Gastroesophageal sphincter (tissue), 4 donors: ENCODE measurements around the gene ASIC1. TPM values are rescaled to one million over a fixed set of nuclear protein-coding genes. Genes with fewer than 3 reads are reported as not detected.
"Not testable (repeated sequence)": the region's sequence is repeated elsewhere in the genome, so short reads cannot be mapped to it uniquely, and the experiment has no call there.

Experiments used
- ATAC-seq: fragments of 150-250 bp; one replicate; pipeline ENCODE4 v1.9.1; 2016; ENCODE audit warnings: mild to moderate bottlenecking, moderate library complexity
- H3K27ac ChIP-seq, 4 donors: fragments of 200-600 bp; sonication (generic) in 3 of 4; 1 replicate in 3 of 4; 2 replicates in 1 of 4; pipeline ENCODE4 v1.5.1; 2016 to 2019
- H3K27me3 ChIP-seq: fragments of 200-600 bp; sonication (generic); one replicate; pipeline ENCODE4 v1.5.1; 2019
- H3K36me3 ChIP-seq, 2 donors: fragments of 200-600 bp; sonication (generic); one replicate each; pipeline ENCODE4 v1.5.1; 2019; ENCODE audit warnings: control low read depth in 1 of 2
- H3K4me1 ChIP-seq, 3 donors: fragments of 200-600 bp; sonication (generic); 1 replicate in 2 of 3; 2 replicates in 1 of 3; pipeline ENCODE4 v1.5.1; 2016 to 2019; ENCODE audit warnings: control low read depth in 2 of 3
- H3K4me3 ChIP-seq, 2 donors: fragments of 200-600 bp; sonication (generic); one replicate each; pipeline ENCODE4 v1.5.1; 2019; ENCODE audit warnings: mild to moderate bottlenecking in 1 of 2, moderate library complexity in 1 of 2
- H3K9me3 ChIP-seq, 3 donors: fragments of 200-600 bp; sonication (generic); one replicate each; pipeline ENCODE4 v1.5.1; 2017 to 2019; ENCODE audit warnings: control low read depth in 2 of 3
- EP300 ChIP-seq: sonication (generic); formaldehyde crosslinking; IDR thresholded peaks from one replicate; pipeline ENCODE4 v1.6.1; 2017; ENCODE audit warnings: antibody characterized with exemption, mild to moderate bottlenecking
- POLR2A ChIP-seq, 2 donors: fragments of 450-650 bp; IDR thresholded peaks; one replicate each; pipeline ENCODE4 v1.6.1; 2017; ENCODE audit warnings: antibody characterized with exemption in 2 of 2, mild to moderate bottlenecking in 2 of 2, moderate library complexity in 1 of 2
- POLR2AphosphoS5 ChIP-seq: sonication (generic); formaldehyde crosslinking; IDR thresholded peaks from one replicate; pipeline ENCODE4 v1.6.1; 2017; ENCODE audit warnings: antibody characterized with exemption
- WGBS, 2 donors: methylation state at CpG; one replicate each; pipeline ENCODE4 v1.1.5; 2018; ENCODE audit warnings: low coverage in 1 of 2; 5-methylcytosine and 5-hydroxymethylcytosine counted together
- total RNA-seq, 4 donors: library from RNA; depleted of rRNA; stranded (reverse); fragments of >200 nt; gene quantifications; one replicate each; pipeline ENCODE4 v1.1.0, GENCODE V29; 2016
- TF ChIP-seq, protein P1 (sequence below), 4 experiments: fragments of 200-600 bp in 2 of 4; fragments of 450-650 bp in 2 of 4; sonication (generic) in 1 of 4; IDR thresholded peaks; one replicate each; pipeline ENCODE4 v1.5.1; 2017 to 2019; ENCODE audit warnings: antibody characterized with exemption in 4 of 4, mild to moderate bottlenecking in 2 of 4, moderate library complexity in 2 of 4

ASIC1 gene
- total RNA-seq, 4 donors from 2014 or later: 0.82 to 4.9 (median 3.1) TPM

DNA sequence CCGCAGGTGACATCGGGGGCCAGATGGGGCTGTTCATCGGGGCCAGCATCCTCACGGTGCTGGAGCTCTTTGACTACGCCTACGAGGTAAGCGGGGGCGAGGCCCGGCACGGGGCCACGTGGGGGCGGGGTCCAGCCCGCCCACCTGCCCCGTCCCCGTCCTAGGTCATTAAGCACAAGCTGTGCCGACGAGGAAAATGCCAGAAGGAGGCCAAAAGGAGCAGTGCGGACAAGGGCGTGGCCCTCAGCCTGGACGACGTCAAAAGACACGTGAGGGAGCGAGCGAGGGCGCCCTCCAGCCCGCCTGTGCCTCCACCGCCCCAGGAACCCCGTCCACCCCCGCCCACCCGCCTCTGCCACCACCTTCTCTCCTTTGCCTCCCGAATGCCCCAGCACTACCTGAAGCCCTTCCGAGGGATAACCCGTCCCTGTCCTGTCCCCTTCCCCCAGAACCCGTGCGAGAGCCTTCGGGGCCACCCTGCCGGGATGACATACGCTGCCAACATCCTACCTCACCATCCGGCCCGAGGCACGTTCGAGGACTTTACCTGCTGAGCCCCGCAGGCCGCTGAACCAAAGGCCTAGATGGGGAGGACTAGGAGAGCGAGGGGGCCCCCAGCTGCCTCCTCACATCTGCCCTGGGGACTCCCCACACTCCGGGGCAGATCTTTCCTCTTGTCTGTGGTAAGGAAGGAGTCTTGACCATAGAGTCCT, 23.9 kb downstream of the ASIC1 start:
- no peak for ATAC-seq
- H3K9me3 ChIP-seq: no peaks in the 10 kb centered on the region
- no peak overlapping the region for H3K4me3 ChIP-seq
- no peaks in the 10 kb centered on the region for H3K27me3 ChIP-seq
- 72% methylated on average over 2 of the region's 46 CpGs; no CpG with 5 or more reads in 1 of the 2 donors for WGBS, 2 donors
- peaks cover 0 to 23% (median 0%) of the 10 kb centered on the region in 3 donors for H3K4me1 ChIP-seq
- TF ChIP-seq POLR2A (IDR thresholded peaks at IDR 0.05) (no peak), POLR2AphosphoS5 (no peak), EP300 (no peak)
- TF ChIP-seq, protein P1, sequence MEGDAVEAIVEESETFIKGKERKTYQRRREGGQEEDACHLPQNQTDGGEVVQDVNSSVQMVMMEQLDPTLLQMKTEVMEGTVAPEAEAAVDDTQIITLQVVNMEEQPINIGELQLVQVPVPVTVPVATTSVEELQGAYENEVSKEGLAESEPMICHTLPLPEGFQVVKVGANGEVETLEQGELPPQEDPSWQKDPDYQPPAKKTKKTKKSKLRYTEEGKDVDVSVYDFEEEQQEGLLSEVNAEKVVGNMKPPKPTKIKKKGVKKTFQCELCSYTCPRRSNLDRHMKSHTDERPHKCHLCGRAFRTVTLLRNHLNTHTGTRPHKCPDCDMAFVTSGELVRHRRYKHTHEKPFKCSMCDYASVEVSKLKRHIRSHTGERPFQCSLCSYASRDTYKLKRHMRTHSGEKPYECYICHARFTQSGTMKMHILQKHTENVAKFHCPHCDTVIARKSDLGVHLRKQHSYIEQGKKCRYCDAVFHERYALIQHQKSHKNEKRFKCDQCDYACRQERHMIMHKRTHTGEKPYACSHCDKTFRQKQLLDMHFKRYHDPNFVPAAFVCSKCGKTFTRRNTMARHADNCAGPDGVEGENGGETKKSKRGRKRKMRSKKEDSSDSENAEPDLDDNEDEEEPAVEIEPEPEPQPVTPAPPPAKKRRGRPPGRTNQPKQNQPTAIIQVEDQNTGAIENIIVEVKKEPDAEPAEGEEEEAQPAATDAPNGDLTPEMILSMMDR (IDR thresholded peaks at IDR 0.05): no peak
- H3K27ac ChIP-seq: no peak overlapping the region
- H3K36me3 ChIP-seq: no peaks in the 10 kb centered on the region

DNA sequence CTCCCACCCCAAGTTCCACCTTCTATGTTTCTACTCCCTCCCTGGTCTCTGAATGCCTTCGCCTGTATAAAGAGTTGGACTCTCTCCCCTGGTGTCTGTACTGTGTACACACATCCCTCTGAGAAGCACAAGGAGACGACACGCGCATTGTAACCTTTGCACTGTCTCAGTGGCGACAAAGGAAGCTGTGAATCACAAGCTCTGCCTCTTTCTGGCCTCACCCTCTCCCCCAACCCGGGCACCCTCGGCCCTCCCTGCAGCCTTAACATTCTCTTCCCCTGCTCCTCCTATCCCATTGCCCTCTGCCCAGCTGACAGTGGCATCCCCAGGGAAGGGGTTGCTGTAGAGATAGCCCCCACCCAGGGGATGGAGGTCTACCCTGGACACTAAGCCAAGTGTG, 25.2 kb downstream of the ASIC1 start:
- H3K27ac ChIP-seq: no peak overlapping the region
- TF ChIP-seq POLR2A (IDR thresholded peaks at IDR 0.05) (no peak), POLR2AphosphoS5 (no peak), EP300 (no peak)
- TF ChIP-seq, protein P1 (IDR thresholded peaks at IDR 0.05): no peak
- H3K4me1 ChIP-seq: peaks cover 0 to 35% (median 0%) of the 10 kb centered on the region in 3 donors
- H3K4me3 ChIP-seq: no peak overlapping the region
- 73% methylated on average over 7 of the region's 7 CpGs; no CpG with 5 or more reads in 1 of the 2 donors for WGBS, 2 donors
- ATAC-seq: no peak
- H3K36me3 ChIP-seq: peaks cover 0 to 12% of the 10 kb centered on the region in 2 donors
- H3K9me3 ChIP-seq: no peaks in the 10 kb centered on the region
- H3K27me3 ChIP-seq: no peaks in the 10 kb centered on the region

DNA sequence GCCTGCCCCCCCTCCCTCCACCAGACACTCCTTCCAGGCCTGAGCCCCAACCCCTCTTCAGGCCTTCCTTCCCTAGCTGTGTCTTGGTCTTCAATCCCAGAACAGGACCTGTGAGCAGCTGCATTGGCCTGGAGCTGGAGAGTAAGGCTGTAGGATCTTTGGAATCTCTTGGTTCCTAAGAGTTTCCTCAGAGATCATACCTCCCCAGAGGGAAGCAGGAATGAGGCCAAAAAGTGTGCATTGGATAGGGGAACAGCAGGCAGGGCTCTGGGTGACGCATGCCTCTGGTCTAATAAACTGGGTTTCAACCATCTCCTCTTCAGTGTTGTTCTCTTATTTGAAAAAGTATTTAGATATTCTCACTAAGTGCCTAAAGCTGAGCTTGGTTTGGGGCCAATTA, 25.9 kb downstream of the ASIC1 start:
- 82 to 100% methylated on average over 1 of the region's 1 CpG for WGBS, 2 donors

DNA sequence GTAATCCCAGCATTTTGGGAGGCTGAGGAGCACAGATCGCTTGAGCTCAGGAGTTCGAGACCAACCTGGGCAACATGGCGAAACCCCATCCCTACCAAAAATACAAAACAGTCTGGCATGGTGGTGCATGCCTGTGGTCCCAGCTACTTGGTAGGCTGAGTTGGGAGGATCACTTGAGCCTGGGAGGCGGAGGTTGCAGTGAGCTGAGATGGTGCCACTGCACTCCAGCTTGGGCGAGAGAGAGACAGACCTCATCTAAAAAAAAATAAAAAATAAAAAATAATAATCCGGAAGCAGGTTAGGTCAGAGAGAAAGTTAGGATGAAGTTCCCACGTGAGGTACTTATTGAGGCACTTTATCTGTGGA, 27.0 kb downstream of the ASIC1 start:
- Histone ChIP-seq H3K4me1 (peaks cover 0 to 51% (median 0%) of the 10 kb centered on the region in 3 donors), H3K4me3 (peak overlapping the region; percentile 58 to 73), H3K36me3 (peaks cover 0 to 30% of the 10 kb centered on the region in 2 donors), H3K27ac (peak overlapping the region; percentile 89 to 99 (median 94))
- not testable (repeated sequence) for H3K27me3 ChIP-seq, H3K9me3 ChIP-seq, ATAC-seq
- WGBS, 2 donors: 6 to 25% methylated on average over 2 to 6 of the region's 7 CpGs

More for the DNA sequence above, 25.9 kb downstream of the ASIC1 start:
- H3K27me3 ChIP-seq: no peaks in the 10 kb centered on the region
- H3K9me3 ChIP-seq: no peaks in the 10 kb centered on the region
- TF ChIP-seq POLR2A (IDR thresholded peaks at IDR 0.05): no peak
- TF ChIP-seq, protein P1 (IDR thresholded peaks at IDR 0.05): no peak
- no peak for TF ChIP-seq POLR2AphosphoS5
- TF ChIP-seq EP300: no peak
- no peak overlapping the region for H3K4me3 ChIP-seq
- H3K36me3 ChIP-seq: peaks cover 0 to 19% of the 10 kb centered on the region in 2 donors
- ATAC-seq: no peak
- no peak overlapping the region for H3K27ac ChIP-seq
- peaks cover 0 to 41% (median 0%) of the 10 kb centered on the region in 3 donors for H3K4me1 ChIP-seq

DNA sequence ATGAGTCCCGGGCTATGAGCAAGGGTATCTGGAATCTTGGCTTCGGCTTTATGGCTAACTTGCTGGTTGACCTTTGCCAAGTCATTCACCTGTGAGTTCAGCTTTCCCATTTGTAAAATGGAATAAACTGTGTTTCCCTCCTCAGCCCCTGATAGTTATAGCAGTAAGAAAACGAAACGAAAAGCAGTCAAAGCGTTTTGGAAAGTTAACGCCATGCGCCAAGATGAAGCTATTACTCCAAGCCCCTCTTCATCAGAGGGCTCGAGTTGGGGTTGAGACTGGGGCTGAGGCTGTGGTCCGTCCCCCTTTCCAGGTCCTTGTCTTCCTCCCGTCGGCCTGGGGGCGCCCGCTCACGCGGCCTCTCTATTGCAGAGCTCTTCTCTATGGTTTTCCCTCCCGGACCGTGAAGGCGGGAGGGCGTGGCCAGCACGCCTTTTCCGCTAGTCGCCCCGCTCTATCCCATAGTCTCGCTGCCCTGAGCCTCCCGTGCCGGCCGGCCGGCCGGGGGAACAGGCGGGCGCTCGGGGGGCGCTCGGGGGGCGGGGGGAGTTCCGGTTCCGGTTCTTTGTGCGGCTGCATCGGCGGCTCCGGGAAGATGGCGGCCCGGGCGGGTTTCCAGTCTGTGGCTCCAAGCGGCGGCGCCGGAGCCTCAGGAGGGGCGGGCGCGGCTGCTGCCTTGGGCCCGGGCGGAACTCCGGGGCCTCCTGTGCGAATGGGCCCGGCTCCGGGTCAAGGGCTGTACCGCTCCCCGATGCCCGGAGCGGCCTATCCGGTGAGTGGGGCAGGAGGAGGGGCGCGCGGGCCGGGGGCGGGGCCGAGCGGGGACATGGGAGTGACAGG, 27.6 kb downstream of the ASIC1 start, which contains the start of gene SMARCD1:
TSS of gene SMARCD1 (plus strand) at position 568 of the 840 bp plus-strand sequence. CDS start at position 596, 28 bp downstream.
- 0% methylated on average over 3 to 13 of the region's 69 CpGs for WGBS, 2 donors
- H3K4me1 ChIP-seq: peaks cover 0 to 51% (median 0%) of the 10 kb centered on the region in 3 donors
- peaks cover 2 to 36% of the 10 kb centered on the region in 2 donors for H3K36me3 ChIP-seq
- peak within 1 kb of the TSS; percentile 58 to 73 for H3K4me3 ChIP-seq
- TF ChIP-seq POLR2A (IDR thresholded peaks at IDR 0.05): peak; percentile 31 to 43
- peak; percentile 15 for TF ChIP-seq POLR2AphosphoS5
- TF ChIP-seq, protein P1 (IDR thresholded peaks at IDR 0.05): peak in 2 of 4 experiments; percentile 13 to 77
- no peak for TF ChIP-seq EP300
- ATAC-seq: peak; percentile 93
- H3K27me3 ChIP-seq: no peaks in the 10 kb centered on the region
- peak within 1 kb of the TSS; percentile 89 to 99 (median 94) for H3K27ac ChIP-seq
- no peaks in the 10 kb centered on the region for H3K9me3 ChIP-seq
